ENCODE results near the gene FXYD6. TPM values are rescaled to one million over a fixed set of nuclear protein-coding genes. Genes with fewer than 3 reads are reported as not detected.
A peak's percentile ranks its signal among the peaks of the same experiment; 100 is the strongest.

FXYD6 gene
- total and polyA plus RNA-seq, 4 donors = 14.5 to 28.7 (median 28.4) TPM

GRCh38 chr11:117874910-117875381 is 1.5 kb downstream of the FXYD6 start:
- DNase-seq (no peak), ATAC-seq (ENCODE audit: low FRiP score) (no peak)
- Histone ChIP-seq H3K27ac (ENCODE audit: low read depth in 1 of 2, low read length in 2 of 2) (no peak overlapping the region), H3K36me3 (ENCODE audit: control insufficient read depth in 1 of 2, insufficient read depth in 2 of 2, low read length in 1 of 2) (no peaks in the 10 kb centered on the region), H3K4me3 (ENCODE audit: low read length in 2 of 2) (no peak overlapping the region), H3K9me3 (ENCODE audit: control insufficient read depth, low read length) (no peaks in the 10 kb centered on the region), H3K27me3 (ENCODE audit: control insufficient read depth in 1 of 2, insufficient read depth in 2 of 2, low read length in 1 of 2) (no peaks in the 10 kb centered on the region), H3K4me1 (ENCODE audit: control insufficient read depth in 1 of 2, insufficient read depth in 2 of 2, low read length in 2 of 2) (no peaks in the 10 kb centered on the region)
- intact Hi-C loops (cut with DNase I) = no loop called here
- WGBS, 2 donors = 94 to 95% methylated on average over 4 of the region's 4 CpGs

DNA sequence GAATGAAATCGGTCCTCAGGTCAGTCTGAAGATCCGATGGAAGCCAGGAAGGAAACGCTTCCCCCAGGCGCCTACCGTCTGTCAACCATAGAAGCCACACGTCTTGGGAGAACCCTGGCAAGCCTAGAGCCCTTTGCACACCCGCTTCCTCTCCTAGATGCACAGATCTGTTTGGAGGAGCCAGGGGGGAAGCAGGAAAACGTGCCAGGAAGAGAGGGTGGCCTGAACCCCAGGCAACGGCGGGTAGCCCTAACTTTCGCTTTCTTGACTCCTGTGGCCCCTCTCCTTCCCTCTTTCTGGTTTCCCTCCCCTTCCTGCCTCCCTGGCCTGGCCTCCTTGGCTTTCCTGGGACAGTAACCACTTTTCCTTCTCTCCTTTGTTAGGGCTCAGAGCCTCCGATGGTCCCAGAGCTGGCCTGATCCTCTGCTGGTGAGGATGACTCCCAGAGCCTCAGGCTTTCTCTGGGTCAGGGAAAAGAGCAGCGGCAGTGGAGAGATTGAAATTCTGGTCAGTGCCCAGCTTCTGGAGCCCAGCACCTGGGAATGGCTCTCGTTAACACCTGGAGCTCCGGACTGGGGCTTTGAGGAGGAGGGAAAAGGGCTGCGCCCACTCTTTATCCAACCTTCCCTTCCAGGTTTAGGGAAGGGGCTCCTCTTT is 2.1 kb downstream of the FXYD6 start:
- H3K27ac ChIP-seq (ENCODE audit: low read depth in 1 of 2, low read length in 2 of 2) = no peak overlapping the region
- ATAC-seq (ENCODE audit: low FRiP score) (no peak), DNase-seq (no peak)
- no peak overlapping the region for H3K4me3 ChIP-seq (ENCODE audit: low read length in 2 of 2)
- 74 to 81% methylated on average over 16 of the region's 16 CpGs for WGBS, 2 donors
- H3K36me3 ChIP-seq (ENCODE audit: control insufficient read depth in 1 of 2, insufficient read depth in 2 of 2, low read length in 1 of 2) = no peaks in the 10 kb centered on the region
- intact Hi-C loops (cut with DNase I) = no loop called here
- no peaks in the 10 kb centered on the region for H3K4me1 ChIP-seq (ENCODE audit: control insufficient read depth in 1 of 2, insufficient read depth in 2 of 2, low read length in 2 of 2)
- H3K27me3 ChIP-seq (ENCODE audit: control insufficient read depth in 1 of 2, insufficient read depth in 2 of 2, low read length in 1 of 2) = no peaks in the 10 kb centered on the region
- H3K9me3 ChIP-seq (ENCODE audit: control insufficient read depth, low read length) = no peaks in the 10 kb centered on the region

- no peak for ATAC-seq (ENCODE audit: low FRiP score)
- WGBS, 2 donors = 90 to 94% methylated on average over 8 of the region's 8 CpGs
- no peaks in the 10 kb centered on the region for H3K27me3 ChIP-seq (ENCODE audit: control insufficient read depth in 1 of 2, insufficient read depth in 2 of 2, low read length in 1 of 2)
- no peak for DNase-seq
- intact Hi-C loops (cut with DNase I) = no loop called here
- no peaks in the 10 kb centered on the region for H3K9me3 ChIP-seq (ENCODE audit: control insufficient read depth, low read length)
- H3K4me1 ChIP-seq (ENCODE audit: control insufficient read depth in 1 of 2, insufficient read depth in 2 of 2, low read length in 2 of 2) = no peaks in the 10 kb centered on the region
- H3K4me3 ChIP-seq (ENCODE audit: low read length in 2 of 2) = no peak overlapping the region
- H3K36me3 ChIP-seq (ENCODE audit: control insufficient read depth in 1 of 2, insufficient read depth in 2 of 2, low read length in 1 of 2) = no peaks in the 10 kb centered on the region
- H3K27ac ChIP-seq (ENCODE audit: low read depth in 1 of 2, low read length in 2 of 2) = no peak overlapping the region
Observed at GRCh38 chr11:117873828-117874125, 2.7 kb downstream of the FXYD6 start.

- H3K9me3 ChIP-seq (ENCODE audit: control insufficient read depth, low read length) = no peaks in the 10 kb centered on the region
- no peak overlapping the region for H3K4me3 ChIP-seq (ENCODE audit: low read length in 2 of 2)
- DNase-seq (no peak), ATAC-seq (ENCODE audit: low FRiP score) (no peak)
- WGBS, 2 donors = 94 to 95% methylated on average over 15 of the region's 15 CpGs
- H3K36me3 ChIP-seq (ENCODE audit: control insufficient read depth in 1 of 2, insufficient read depth in 2 of 2, low read length in 1 of 2) = no peaks in the 10 kb centered on the region
- H3K27me3 ChIP-seq (ENCODE audit: control insufficient read depth in 1 of 2, insufficient read depth in 2 of 2, low read length in 1 of 2) = no peaks in the 10 kb centered on the region
- H3K27ac ChIP-seq (ENCODE audit: low read depth in 1 of 2, low read length in 2 of 2) = no peak overlapping the region
- no peaks in the 10 kb centered on the region for H3K4me1 ChIP-seq (ENCODE audit: control insufficient read depth in 1 of 2, insufficient read depth in 2 of 2, low read length in 2 of 2)
- intact Hi-C loops (cut with DNase I) = no loop called here
Observed at GRCh38 chr11:117872975-117873827, 3.3 kb downstream of the FXYD6 start.

DNA sequence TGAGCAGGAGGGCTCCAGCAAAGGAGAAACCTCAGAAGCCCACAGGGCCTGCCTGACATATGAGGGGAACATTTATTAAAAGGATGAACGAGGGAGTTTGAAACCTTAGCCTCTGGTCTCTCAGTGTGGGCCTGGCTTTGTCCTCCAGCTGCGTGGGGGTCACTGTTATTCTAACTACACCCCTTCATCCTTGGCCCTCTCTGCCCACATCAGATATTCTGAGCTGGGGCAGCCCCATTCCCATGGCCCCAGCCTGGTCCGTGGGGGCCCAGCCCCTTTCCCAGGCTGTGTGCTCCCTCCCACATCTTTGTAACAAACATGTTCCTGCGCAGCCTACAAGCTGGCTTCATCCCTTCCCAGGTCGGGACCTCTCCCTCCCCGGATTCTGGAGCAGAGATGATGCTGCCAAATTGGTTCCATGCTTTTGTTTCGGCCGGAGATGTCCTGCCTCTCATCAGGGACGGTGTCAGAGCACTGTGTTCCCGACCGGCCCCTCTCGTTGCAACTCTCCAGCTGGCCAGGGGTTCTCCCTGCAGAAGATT is 4.0 kb downstream of the FXYD6 start:
- Histone ChIP-seq H3K27me3 (ENCODE audit: control insufficient read depth in 1 of 2, insufficient read depth in 2 of 2, low read length in 1 of 2) (no peaks in the 10 kb centered on the region), H3K4me1 (ENCODE audit: control insufficient read depth in 1 of 2, insufficient read depth in 2 of 2, low read length in 2 of 2) (no peaks in the 10 kb centered on the region), H3K27ac (ENCODE audit: low read depth in 1 of 2, low read length in 2 of 2) (no peak overlapping the region), H3K9me3 (ENCODE audit: control insufficient read depth, low read length) (no peaks in the 10 kb centered on the region), H3K4me3 (ENCODE audit: low read length in 2 of 2) (no peak overlapping the region), H3K36me3 (ENCODE audit: control insufficient read depth in 1 of 2, insufficient read depth in 2 of 2, low read length in 1 of 2) (no peaks in the 10 kb centered on the region)
- intact Hi-C loops (cut with DNase I) = no loop called here
- 84 to 85% methylated on average over 12 of the region's 12 CpGs for WGBS, 2 donors
- no peak for DNase-seq
- no peak for ATAC-seq (ENCODE audit: low FRiP score)

DNA sequence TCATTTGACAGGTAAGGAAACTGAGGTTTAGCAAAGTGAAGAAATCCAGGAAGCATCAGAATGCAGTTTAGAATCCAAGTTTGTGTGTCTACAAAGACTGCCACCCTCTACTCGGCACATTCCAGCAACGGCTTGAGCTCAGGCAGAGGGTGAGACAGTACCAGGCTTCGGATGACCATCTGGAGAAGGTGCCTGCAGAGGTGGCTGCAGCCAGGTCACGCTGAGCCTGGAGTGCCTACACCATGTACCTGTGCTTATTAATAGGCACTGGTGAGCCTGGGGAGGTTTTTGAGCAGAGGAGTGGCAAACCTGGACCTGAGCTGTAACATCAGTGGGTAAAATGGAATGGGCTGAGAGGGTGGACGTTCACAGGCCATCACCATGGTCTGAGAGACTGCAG is 4.7 kb downstream of the FXYD6 start:
- no peak for ATAC-seq (ENCODE audit: low FRiP score)

GRCh38 chr11:117871160-117871559 is 5.3 kb downstream of the FXYD6 start:
- Histone ChIP-seq H3K4me3 (ENCODE audit: low read length in 2 of 2) (no peak overlapping the region), H3K27ac (ENCODE audit: low read depth in 1 of 2, low read length in 2 of 2) (no peak overlapping the region), H3K4me1 (ENCODE audit: control insufficient read depth in 1 of 2, insufficient read depth in 2 of 2, low read length in 2 of 2) (no peaks in the 10 kb centered on the region), H3K27me3 (ENCODE audit: control insufficient read depth in 1 of 2, insufficient read depth in 2 of 2, low read length in 1 of 2) (no peaks in the 10 kb centered on the region), H3K9me3 (ENCODE audit: control insufficient read depth, low read length) (no peaks in the 10 kb centered on the region), H3K36me3 (ENCODE audit: control insufficient read depth in 1 of 2, insufficient read depth in 2 of 2, low read length in 1 of 2) (no peaks in the 10 kb centered on the region)
- ATAC-seq (ENCODE audit: low FRiP score) = no peak
- intact Hi-C loops (cut with DNase I) = no loop called here
- DNase-seq = no peak
- 88 to 93% methylated on average over 18 of the region's 18 CpGs for WGBS, 2 donors

More for the DNA sequence above, 4.7 kb downstream of the FXYD6 start:
- intact Hi-C loops (cut with DNase I) = no loop called here
- no peak for DNase-seq
- Histone ChIP-seq H3K4me3 (ENCODE audit: low read length in 2 of 2) (no peak overlapping the region), H3K36me3 (ENCODE audit: control insufficient read depth in 1 of 2, insufficient read depth in 2 of 2, low read length in 1 of 2) (no peaks in the 10 kb centered on the region), H3K27ac (ENCODE audit: low read depth in 1 of 2, low read length in 2 of 2) (no peak overlapping the region), H3K9me3 (ENCODE audit: control insufficient read depth, low read length) (no peaks in the 10 kb centered on the region), H3K4me1 (ENCODE audit: control insufficient read depth in 1 of 2, insufficient read depth in 2 of 2, low read length in 2 of 2) (no peaks in the 10 kb centered on the region), H3K27me3 (ENCODE audit: control insufficient read depth in 1 of 2, insufficient read depth in 2 of 2, low read length in 1 of 2) (no peaks in the 10 kb centered on the region)
- WGBS, 2 donors = 89% methylated on average over 5 of the region's 5 CpGs

DNA sequence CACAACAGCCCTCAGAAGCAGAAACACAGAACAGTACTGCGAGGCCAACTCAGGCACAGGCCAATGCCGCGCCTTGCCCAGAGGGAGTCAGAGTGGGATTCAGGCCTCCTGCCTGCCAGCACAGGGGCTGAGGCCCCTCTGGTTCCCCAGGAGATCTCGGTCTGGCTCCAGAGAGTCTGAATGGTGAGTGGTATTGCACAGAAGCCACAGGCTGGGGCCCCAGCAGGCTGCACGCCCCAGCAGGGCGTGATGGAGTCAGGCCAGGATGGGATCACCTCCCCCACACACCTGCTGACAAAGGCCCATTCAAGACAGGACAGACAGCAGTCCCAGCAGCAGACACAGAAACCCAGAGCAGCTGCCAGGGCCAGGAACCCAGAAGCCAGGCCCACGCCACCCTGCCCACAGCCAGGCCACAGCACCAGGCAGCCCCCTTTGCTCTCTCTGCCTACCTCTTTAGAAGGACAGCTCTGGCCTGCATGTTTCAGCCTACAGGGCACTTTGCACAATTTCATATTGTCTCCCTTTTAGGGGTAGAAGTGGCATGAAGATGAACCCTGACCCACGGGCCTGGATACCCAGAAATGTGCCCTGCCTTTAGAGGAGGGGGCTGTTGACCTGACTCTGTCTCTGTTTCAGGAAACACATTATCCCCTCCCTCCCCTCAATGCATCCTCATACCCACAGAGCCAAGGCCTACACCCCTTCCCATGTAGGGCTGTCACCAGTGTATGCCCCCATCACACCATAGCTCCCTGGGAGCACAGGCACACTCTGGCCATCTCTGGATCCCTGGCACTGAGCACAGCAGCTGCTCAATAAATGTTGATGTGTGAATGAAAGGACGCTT is 6.1 kb downstream of the FXYD6 start:
- ATAC-seq (ENCODE audit: low FRiP score) (peak; percentile 41), DNase-seq (no peak)
- intact Hi-C loops (cut with DNase I) = no loop called here
- no peaks in the 10 kb centered on the region for H3K27me3 ChIP-seq (ENCODE audit: control insufficient read depth in 1 of 2, insufficient read depth in 2 of 2, low read length in 1 of 2)
- no peak overlapping the region for H3K27ac ChIP-seq (ENCODE audit: low read depth in 1 of 2, low read length in 2 of 2)
- no peaks in the 10 kb centered on the region for H3K4me1 ChIP-seq (ENCODE audit: control insufficient read depth in 1 of 2, insufficient read depth in 2 of 2, low read length in 2 of 2)
- 83 to 92% methylated on average over 9 of the region's 9 CpGs for WGBS, 2 donors
- no peaks in the 10 kb centered on the region for H3K9me3 ChIP-seq (ENCODE audit: control insufficient read depth, low read length)
- H3K4me3 ChIP-seq (ENCODE audit: low read length in 2 of 2) = no peak overlapping the region
- no peaks in the 10 kb centered on the region for H3K36me3 ChIP-seq (ENCODE audit: control insufficient read depth in 1 of 2, insufficient read depth in 2 of 2, low read length in 1 of 2)

Data from aorta (tissue), 5 donors.